ENCODE results near the gene OPN1MW2.
"Not testable (repeated sequence)": the region's sequence is repeated elsewhere in the genome, so short reads cannot be mapped to it uniquely, and the experiment has no call there.

The OPN1MW2 gene

DNA sequence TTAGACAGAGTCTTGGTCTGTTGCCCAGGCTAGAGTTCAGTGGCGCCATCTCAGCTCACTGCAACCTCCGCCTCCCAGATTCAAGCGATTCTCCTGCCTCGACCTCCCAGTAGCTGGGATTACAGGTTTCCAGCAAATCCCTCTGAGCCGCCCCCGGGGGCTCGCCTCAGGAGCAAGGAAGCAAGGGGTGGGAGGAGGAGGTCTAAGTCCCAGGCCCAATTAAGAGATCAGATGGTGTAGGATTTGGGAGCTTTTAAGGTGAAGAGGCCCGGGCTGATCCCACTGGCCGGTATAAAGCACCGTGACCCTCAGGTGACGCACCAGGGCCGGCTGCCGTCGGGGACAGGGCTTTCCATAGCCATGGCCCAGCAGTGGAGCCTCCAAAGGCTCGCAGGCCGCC lies at the start of gene OPN1MW2:
Gene OPN1MW2 (plus strand): TSS at position 301 of the 400 bp plus-strand sequence. CDS start 60 bp downstream, at position 361.
- H3K4me3 ChIP-seq (ENCODE audit: low read length); DNase-seq (ENCODE audit: low read depth): not testable (repeated sequence)

DNA sequence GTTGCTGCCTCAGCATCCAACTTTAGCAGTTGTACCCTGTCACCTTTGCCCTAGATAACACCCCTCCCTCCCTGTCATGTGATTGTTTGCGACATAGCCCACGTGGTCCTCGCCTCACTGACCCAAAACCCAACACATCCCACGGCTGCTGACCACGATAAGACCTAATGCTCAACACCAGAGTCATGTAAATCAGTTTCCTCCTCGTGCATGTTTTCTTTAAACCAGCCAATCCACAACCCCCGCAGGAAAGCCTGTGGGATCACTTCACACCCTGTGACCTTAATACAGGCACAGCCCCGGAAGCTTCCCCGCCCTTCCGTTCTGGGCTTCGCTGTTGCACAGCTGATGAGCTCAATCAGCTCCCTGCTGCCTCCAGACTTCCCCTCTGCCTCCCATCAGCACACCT lies 47.0 kb upstream of the OPN1MW2 start:
- not testable (repeated sequence) for H3K4me3 ChIP-seq (ENCODE audit: low read length); DNase-seq (ENCODE audit: low read depth)

DNA sequence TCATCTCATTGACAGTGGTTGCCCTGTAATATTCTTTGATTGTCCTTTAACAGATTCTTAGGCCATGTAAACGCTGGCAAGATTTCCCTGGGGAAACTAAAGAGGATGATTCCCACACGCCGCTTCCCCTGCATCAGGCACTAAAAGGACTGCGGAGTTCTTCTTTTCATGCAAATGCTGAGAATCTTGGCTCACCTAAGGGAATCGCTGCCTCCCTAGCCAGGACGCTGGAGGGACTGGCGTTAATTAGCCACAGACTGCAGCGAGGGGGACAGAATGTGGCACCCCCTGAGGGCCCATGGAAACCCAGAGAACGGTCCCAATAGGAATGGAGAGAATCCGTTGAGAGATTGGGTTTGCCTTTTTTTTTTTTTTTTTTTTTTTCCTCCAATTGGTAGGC lies 45.2 kb upstream of the OPN1MW2 start:
- H3K4me3 ChIP-seq (ENCODE audit: low read length); DNase-seq (ENCODE audit: low read depth): not testable (repeated sequence)

DNA sequence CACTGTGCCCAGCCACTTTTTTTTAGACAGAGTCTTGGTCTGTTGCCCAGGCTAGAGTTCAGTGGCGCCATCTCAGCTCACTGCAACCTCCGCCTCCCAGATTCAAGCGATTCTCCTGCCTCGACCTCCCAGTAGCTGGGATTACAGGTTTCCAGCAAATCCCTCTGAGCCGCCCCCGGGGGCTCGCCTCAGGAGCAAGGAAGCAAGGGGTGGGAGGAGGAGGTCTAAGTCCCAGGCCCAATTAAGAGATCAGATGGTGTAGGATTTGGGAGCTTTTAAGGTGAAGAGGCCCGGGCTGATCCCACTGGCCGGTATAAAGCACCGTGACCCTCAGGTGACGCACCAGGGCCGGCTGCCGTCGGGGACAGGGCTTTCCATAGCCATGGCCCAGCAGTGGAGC lies 37.3 kb upstream of the OPN1MW2 start, which contains the start of gene OPN1MW:
Gene OPN1MW (plus strand): TSS at position 301 of the 400 bp plus-strand sequence. CDS start 82 bp downstream, at position 383.
- not testable (repeated sequence) for H3K4me3 ChIP-seq (ENCODE audit: low read length); DNase-seq (ENCODE audit: low read depth)

DNA sequence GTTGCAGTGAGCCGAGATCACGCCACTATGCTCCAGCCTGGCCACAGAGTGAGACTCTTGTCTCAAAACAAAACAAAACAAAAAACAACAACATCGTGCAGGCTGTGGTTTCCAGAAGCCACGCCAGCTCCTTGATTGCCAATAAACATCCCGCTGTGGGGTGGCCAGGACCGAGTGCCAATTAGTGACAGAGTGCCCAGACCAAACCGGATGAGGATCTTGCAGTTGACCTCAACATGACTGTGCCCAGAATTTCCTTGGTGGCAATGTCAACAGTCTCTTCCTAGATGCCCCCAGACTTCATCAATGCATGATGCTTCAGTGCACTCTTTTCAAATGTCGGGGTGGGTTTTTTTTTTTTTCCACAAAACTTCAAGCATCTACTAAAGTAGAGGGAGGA lies 35.8 kb upstream of the OPN1MW2 start:
- not testable (repeated sequence) for H3K4me3 ChIP-seq (ENCODE audit: low read length); DNase-seq (ENCODE audit: low read depth)

DNA sequence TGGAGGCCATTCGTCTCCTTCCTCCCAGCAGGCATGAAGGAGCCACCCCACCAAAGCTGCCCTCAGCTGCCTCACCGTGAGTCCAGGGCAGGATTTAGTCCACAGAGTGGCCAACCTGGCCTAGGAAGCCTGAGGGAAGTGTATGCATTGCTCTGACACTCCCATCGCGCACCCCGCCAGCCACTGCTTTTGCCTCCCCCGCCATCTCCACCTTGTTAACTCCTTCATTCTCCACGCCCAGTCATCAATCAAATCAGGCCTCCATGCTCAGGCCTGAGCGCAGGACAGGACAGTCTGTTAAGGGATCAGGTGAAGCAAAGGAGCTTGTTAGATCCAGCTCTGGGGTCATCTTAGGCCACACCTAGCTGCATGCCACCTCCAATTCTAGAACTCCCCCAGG lies 26.7 kb upstream of the OPN1MW2 start:
- not testable (repeated sequence) for H3K4me3 ChIP-seq (ENCODE audit: low read length); DNase-seq (ENCODE audit: low read depth)

DNA sequence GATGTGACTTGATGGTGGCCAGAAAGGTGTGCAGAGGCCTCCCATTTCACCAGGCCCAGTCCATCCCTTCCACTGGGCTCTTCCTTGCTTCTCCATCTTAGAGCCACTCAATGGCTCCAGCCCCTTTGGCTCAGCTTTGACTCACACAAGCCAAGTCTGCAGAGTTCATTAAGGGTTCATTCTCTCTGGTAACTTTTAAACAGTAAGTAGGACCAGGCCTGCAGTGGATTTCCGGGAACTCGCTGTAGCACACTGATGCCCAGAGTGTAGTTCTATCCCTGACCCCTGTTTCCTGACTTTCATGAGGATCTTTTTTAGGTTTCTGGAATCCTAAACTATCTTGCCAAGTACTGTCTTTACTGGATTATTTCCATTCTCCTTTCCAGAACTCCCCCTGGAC lies 25.2 kb upstream of the OPN1MW2 start:
- not testable (repeated sequence) for H3K4me3 ChIP-seq (ENCODE audit: low read length); DNase-seq (ENCODE audit: low read depth)

DNA sequence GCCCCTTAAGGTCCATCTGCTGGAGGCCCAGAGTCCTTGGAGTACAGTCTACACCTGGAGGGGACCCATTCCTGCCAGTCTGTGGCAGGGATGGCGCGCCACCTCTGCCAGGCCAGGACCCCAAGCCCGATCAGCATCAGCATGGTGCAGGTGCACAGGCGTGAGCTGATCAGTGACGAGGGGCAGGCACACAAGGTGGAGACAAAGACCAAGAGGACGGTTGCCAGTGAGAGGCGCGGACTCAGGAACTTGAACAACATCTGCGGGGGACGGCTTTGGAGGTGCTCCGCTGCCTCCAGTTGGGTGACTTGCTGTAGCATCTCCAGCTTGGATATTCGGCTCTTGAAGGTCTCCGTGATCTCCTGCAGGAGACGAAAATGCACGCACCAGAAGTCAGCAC lies 23.1 kb upstream of the OPN1MW2 start:
- not testable (repeated sequence) for DNase-seq (ENCODE audit: low read depth); H3K4me3 ChIP-seq (ENCODE audit: low read length)

DNA sequence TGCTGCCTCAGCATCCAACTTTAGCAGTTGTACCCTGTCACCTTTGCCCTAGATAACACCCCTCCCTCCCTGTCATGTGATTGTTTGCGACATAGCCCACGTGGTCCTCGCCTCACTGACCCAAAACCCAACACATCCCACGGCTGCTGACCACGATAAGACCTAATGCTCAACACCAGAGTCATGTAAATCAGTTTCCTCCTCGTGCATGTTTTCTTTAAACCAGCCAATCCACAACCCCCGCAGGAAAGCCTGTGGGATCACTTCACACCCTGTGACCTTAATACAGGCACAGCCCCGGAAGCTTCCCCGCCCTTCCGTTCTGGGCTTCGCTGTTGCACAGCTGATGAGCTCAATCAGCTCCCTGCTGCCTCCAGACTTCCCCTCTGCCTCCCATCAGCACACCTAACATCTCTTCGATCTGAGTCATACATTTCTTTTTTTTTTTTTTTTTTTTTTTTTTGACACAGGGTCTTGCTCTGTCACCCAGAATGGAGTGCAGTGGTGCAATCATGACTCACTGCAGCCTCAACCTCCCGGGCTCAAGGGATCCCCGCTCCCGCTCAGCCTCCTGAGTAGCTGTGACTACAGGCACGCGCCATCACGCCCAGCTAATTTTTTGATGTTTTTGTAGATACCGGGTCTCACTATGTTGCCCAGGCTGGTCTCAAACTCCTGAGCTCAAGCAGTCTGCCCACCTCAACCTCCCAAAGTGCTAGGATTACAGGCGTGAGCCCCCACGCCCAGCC lies 9.7 kb upstream of the OPN1MW2 start:
- DNase-seq (ENCODE audit: low read depth); H3K4me3 ChIP-seq (ENCODE audit: low read length): not testable (repeated sequence)

DNA sequence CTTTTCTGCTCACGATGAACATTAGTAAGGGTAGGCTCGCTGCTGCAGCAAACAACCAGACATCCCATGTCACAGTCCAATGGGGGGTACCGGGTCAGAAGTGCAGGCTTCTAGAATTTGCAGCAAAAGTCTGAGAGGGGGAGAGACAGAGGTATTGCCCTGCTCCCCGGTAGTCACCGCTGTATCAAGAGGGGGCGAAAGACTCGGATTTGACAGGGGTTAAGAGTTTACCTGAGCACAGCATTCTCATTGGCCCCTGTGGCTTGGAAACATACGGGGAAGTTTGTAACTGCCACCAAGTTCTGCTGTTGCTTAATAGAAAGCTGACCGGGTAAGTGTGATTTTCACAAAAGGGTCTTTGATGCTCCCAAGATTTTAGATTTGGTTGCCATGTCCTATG lies 8.5 kb upstream of the OPN1MW2 start:
- DNase-seq (ENCODE audit: low read depth); H3K4me3 ChIP-seq (ENCODE audit: low read length): not testable (repeated sequence)

DNA sequence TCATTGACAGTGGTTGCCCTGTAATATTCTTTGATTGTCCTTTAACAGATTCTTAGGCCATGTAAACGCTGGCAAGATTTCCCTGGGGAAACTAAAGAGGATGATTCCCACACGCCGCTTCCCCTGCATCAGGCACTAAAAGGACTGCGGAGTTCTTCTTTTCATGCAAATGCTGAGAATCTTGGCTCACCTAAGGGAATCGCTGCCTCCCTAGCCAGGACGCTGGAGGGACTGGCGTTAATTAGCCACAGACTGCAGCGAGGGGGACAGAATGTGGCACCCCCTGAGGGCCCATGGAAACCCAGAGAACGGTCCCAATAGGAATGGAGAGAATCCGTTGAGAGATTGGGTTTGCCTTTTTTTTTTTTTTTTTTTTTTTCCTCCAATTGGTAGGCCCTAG lies 8.1 kb upstream of the OPN1MW2 start:
- DNase-seq (ENCODE audit: low read depth); H3K4me3 ChIP-seq (ENCODE audit: low read length): not testable (repeated sequence)

DNA sequence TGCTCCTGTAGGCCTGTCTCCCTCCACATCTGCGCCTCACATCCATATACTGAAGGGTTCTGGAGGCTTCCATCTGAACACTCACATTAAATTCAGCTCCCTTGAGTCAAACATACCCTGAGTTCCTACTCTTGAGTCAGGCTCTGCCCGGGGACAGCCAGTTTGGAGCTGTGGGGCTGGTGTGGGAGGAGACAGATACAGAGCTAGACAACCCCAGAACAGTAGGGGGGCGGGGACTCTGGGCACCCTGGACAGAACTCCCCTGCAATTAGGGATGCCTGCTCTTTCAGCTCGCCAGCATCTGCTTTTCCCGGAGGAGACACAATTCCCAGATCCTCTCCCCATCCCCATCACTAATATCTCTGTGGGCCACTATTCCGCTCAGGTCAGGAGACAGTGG lies 5.7 kb downstream of the OPN1MW2 start:
- DNase-seq (ENCODE audit: low read depth); H3K4me3 ChIP-seq (ENCODE audit: low read length): not testable (repeated sequence)

DNA sequence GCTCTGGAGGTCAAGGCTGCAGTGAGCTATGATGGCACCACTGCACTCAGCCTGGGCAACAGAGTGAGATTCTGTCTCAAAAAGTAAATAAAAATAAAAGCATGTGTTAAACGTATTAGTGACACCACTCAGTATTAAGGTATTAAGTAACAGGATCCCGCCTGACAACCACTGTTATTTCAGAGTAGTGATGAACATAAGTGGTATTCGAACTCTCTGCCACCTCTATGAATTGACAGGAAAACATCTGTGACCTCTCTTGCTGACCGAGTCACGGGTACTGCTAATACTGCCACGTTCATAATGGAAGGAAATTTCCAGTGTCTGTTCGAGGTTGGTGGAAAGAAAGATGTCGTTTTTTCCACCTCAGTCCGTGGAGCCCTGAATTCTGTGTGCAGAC lies 7.2 kb downstream of the OPN1MW2 start:
- DNase-seq (ENCODE audit: low read depth); H3K4me3 ChIP-seq (ENCODE audit: low read length): not testable (repeated sequence)

DNA sequence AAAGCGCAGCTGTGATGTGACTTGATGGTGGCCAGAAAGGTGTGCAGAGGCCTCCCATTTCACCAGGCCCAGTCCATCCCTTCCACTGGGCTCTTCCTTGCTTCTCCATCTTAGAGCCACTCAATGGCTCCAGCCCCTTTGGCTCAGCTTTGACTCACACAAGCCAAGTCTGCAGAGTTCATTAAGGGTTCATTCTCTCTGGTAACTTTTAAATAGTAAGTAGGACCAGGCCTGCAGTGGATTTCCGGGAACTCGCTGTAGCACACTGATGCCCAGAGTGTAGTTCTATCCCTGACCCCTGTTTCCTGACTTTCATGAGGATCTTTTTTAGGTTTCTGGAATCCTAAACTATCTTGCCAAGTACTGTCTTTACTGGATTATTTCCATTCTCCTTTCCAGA lies 11.9 kb downstream of the OPN1MW2 start:
- DNase-seq (ENCODE audit: low read depth); H3K4me3 ChIP-seq (ENCODE audit: low read length): not testable (repeated sequence)

DNA sequence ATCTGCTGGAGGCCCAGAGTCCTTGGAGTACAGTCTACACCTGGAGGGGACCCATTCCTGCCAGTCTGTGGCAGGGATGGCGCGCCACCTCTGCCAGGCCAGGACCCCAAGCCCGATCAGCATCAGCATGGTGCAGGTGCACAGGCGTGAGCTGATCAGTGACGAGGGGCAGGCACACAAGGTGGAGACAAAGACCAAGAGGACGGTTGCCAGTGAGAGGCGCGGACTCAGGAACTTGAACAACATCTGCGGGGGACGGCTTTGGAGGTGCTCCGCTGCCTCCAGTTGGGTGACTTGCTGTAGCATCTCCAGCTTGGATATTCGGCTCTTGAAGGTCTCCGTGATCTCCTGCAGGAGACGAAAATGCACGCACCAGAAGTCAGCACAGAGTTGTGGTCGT lies 14.1 kb downstream of the OPN1MW2 start:
- DNase-seq (ENCODE audit: low read depth); H3K4me3 ChIP-seq (ENCODE audit: low read length): not testable (repeated sequence)

DNA sequence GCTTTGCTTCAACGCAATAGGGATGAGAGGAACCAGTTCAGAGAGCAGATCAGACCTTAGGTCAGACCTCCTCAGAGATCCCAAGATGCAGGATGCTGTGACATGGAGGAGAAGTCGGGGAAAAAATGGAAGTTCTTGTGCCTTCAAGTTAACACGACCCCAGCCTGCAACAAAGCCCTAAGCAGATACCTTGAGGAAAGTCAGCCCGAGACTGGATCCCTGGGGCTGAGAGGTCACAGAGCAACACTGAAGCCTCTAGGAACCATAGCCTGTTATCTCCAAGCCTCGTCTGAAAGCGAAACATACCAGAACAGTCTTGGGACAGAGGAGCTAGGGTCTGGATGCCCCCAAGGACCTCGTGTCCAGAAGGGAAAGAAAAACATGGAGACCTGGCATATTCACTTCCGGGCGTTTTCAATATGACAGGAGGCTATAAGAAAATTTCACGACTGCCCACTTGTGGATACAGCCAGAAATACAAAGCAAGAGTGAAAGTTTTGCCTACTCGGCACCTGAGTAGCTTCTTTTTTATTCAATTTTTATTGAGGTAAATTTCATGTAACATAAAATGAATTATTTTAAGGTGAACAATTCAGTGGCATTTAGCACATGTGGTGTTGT lies 19.5 kb downstream of the OPN1MW2 start:
- DNase-seq (ENCODE audit: low read depth); H3K4me3 ChIP-seq (ENCODE audit: low read length): not testable (repeated sequence)

DNA sequence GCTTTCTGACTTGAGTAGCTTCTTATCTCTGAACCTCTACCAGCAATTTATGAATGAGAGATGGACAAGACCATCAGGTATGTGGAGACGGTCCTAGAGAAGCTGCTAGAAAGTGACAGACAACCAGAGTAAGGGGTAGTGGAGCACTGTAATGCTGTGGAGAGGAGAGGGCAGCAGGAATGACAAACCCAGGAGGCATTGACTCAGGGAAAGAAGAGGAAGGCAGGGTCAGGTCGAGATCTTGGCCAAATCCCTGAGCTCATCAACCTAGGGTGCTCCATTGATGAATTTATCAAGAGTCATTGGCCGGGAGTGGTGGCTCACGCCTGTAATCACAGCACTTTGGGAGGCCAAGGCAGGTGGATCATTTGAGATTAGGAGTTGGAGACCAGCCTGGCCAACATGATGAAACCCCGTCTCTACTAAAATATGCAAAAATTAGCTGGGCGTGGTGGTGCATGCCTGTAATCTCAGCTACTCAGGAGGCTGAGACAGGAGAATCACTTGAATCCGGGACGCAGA lies 20.5 kb downstream of the OPN1MW2 start:
- H3K4me3 ChIP-seq (ENCODE audit: low read length); DNase-seq (ENCODE audit: low read depth): not testable (repeated sequence)

DNA sequence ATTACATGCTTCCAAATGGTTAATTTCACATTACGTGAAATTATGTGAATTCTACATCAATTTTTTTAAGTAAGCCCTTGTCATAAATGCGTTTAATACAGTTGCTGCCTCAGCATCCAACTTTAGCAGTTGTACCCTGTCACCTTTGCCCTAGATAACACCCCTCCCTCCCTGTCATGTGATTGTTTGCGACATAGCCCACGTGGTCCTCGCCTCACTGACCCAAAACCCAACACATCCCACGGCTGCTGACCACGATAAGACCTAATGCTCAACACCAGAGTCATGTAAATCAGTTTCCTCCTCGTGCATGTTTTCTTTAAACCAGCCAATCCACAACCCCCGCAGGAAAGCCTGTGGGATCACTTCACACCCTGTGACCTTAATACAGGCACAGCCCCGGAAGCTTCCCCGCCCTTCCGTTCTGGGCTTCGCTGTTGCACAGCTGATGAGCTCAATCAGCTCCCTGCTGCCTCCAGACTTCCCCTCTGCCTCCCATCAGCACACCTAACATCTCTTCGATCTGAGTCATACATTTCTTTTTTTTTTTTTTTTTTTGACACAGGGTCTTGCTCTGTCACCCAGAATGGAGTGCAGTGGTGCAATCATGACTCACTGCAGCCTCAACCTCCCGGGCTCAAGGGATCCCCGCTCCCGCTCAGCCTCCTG lies 28.0 kb downstream of the OPN1MW2 start:
- H3K4me3 ChIP-seq (ENCODE audit: low read length); DNase-seq (ENCODE audit: low read depth): not testable (repeated sequence)

DNA sequence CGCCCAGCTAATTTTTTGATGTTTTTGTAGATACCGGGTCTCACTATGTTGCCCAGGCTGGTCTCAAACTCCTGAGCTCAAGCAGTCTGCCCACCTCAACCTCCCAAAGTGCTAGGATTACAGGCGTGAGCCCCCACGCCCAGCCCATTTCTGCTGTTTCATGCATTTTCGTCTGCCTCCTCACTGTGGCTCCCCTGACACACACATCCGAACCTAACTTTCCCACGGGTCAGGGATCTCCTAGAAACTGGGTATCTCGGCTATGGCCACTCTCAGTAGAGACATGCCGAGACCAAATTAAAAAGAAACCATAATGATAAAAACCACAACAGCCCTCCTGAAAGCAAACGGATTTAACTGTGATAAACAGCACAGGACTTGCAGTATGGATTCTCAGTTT lies 28.5 kb downstream of the OPN1MW2 start:
- not testable (repeated sequence) for DNase-seq (ENCODE audit: low read depth); H3K4me3 ChIP-seq (ENCODE audit: low read length)

DNA sequence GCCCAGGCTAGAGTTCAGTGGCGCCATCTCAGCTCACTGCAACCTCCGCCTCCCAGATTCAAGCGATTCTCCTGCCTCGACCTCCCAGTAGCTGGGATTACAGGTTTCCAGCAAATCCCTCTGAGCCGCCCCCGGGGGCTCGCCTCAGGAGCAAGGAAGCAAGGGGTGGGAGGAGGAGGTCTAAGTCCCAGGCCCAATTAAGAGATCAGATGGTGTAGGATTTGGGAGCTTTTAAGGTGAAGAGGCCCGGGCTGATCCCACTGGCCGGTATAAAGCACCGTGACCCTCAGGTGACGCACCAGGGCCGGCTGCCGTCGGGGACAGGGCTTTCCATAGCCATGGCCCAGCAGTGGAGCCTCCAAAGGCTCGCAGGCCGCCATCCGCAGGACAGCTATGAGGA lies 37.7 kb downstream of the OPN1MW2 start, which contains the start of gene OPN1MW3:
Gene OPN1MW3 (plus strand): TSS at position 301 of the 400 bp plus-strand sequence. CDS start 38 bp downstream, at position 339.
- not testable (repeated sequence) for H3K4me3 ChIP-seq (ENCODE audit: low read length); DNase-seq (ENCODE audit: low read depth)

Data from epithelial cell of esophagus (primary cell).